Ectodermal cell (in vitro differentiated cells): ENCODE measurements around the gene KCTD3.

Experiments used
- H3K27ac ChIP-seq: 2 replicates; pipeline ENCODE4 v1.7.0; 2013; ENCODE audit warnings: mild to moderate bottlenecking, low read depth, low read length; ENCODE audit not compliant: insufficient read depth, poor library complexity, severe bottlenecking
- H3K27me3 ChIP-seq: 2 replicates; pipeline ENCODE4 v1.7.0; 2013; ENCODE audit warnings: mild to moderate bottlenecking, low read length; ENCODE audit not compliant: insufficient read depth, control insufficient read depth, poor library complexity, severe bottlenecking
- H3K36me3 ChIP-seq: one replicate; pipeline ENCODE4 v1.7.0; 2013; ENCODE audit warnings: low read length; ENCODE audit not compliant: control insufficient read depth, insufficient read depth
- H3K4me1 ChIP-seq: one replicate; pipeline ENCODE4 v1.7.0; 2013; ENCODE audit warnings: low read length; ENCODE audit not compliant: control insufficient read depth, insufficient read depth
- H3K4me3 ChIP-seq: 2 replicates; pipeline ENCODE4 v1.7.0; 2013; ENCODE audit warnings: low read depth, low read length, control low read depth; ENCODE audit not compliant: insufficient read depth
- H3K9me3 ChIP-seq: 2 replicates; pipeline ENCODE4 v1.7.0; 2013; ENCODE audit warnings: mild to moderate bottlenecking, low read length, moderate library complexity; ENCODE audit not compliant: control insufficient read depth
- WGBS, 2 experiments: methylation state at CpG; one replicate each; pipeline ENCODE4 v1.1.7; 2013; ENCODE audit warnings: missing lambda C conversion rate in 2 of 2; 5-methylcytosine and 5-hydroxymethylcytosine counted together

KCTD3 gene

GRCh38 chr1:215530401-215530984, 36.6 kb upstream of the KCTD3 start:
- Histone ChIP-seq H3K36me3 (no peaks in the 10 kb centered on the region), H3K4me3 (no peak overlapping the region), H3K27me3 (no peaks in the 10 kb centered on the region), H3K9me3 (no peaks in the 10 kb centered on the region), H3K4me1 (no peaks in the 10 kb centered on the region), H3K27ac (no peak overlapping the region)
- 95 to 99% methylated on average over 3 to 5 of the region's 5 CpGs for WGBS, 2 experiments

DNA sequence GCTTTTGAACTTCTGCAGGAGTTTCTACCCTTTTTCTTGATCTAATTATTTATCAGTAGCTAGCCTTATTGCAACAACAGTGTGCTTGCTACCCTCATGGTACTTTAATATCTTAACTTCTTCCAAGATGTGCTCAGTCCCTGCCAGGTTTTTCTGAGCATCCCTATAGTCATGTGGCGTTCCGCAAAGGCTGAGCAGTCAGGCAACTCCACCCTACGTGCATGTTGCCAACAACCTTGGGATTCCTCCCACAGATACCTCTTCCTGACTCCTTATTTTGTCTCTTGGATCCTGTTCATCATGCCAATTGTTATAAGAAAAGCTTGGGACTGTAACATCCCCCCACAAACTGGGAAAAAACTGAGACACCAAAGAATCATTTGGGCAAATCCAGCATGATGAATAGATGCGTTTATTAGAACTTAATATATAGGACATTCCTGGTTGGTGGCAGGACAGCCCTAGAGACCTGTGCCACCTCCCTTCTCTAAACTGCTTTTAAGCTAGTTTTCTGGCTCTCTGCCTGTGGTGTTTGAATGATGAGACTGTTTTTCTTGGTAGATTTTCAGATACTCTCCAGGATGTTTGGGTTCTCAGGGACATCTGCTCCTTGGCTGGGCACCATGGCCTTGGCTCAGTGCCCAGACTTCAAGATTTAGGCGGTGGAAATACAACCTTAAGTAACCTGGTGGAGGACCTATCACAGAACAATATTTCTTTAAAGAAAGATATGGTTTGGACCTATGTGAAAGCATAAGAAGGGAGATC, 27.1 kb upstream of the KCTD3 start:
- no peak overlapping the region for H3K27ac ChIP-seq
- H3K9me3 ChIP-seq: no peaks in the 10 kb centered on the region
- WGBS, 2 experiments: 89 to 91% methylated on average over 4 to 5 of the region's 5 CpGs
- H3K4me3 ChIP-seq: no peak overlapping the region
- H3K36me3 ChIP-seq: no peaks in the 10 kb centered on the region
- H3K27me3 ChIP-seq: no peaks in the 10 kb centered on the region
- H3K4me1 ChIP-seq: no peaks in the 10 kb centered on the region

- no peaks in the 10 kb centered on the region for H3K27me3 ChIP-seq
- 100% methylated on average over 1 of the region's 1 CpG; no CpG with 5 or more reads in 1 of the 2 experiments for WGBS, 2 experiments
- no peaks in the 10 kb centered on the region for H3K9me3 ChIP-seq
- H3K27ac ChIP-seq: no peak overlapping the region
- H3K36me3 ChIP-seq: no peaks in the 10 kb centered on the region
- no peaks in the 10 kb centered on the region for H3K4me1 ChIP-seq
- H3K4me3 ChIP-seq: no peak overlapping the region
These were observed 24.8 kb upstream of the KCTD3 start for GRCh38 chr1:215542301-215542700.

GRCh38 chr1:215543191-215543606, 23.9 kb upstream of the KCTD3 start:
- WGBS, 2 experiments: 92 to 100% methylated on average over 1 to 2 of the region's 2 CpGs
- no peak overlapping the region for H3K27ac ChIP-seq
- H3K27me3 ChIP-seq: no peaks in the 10 kb centered on the region
- no peaks in the 10 kb centered on the region for H3K36me3 ChIP-seq
- H3K9me3 ChIP-seq: no peaks in the 10 kb centered on the region
- H3K4me1 ChIP-seq: no peaks in the 10 kb centered on the region
- no peak overlapping the region for H3K4me3 ChIP-seq

- WGBS, 2 experiments: no CpG with 5 or more reads among the region's 2 CpGs
- no peaks in the 10 kb centered on the region for H3K27me3 ChIP-seq
- no peaks in the 10 kb centered on the region for H3K36me3 ChIP-seq
- H3K4me1 ChIP-seq: no peaks in the 10 kb centered on the region
- H3K9me3 ChIP-seq: no peaks in the 10 kb centered on the region
- H3K27ac ChIP-seq: no peak overlapping the region
- no peak overlapping the region for H3K4me3 ChIP-seq
These were observed 23.3 kb upstream of the KCTD3 start for GRCh38 chr1:215543806-215544205.

GRCh38 chr1:215544566-215544965, 22.5 kb upstream of the KCTD3 start:
- Histone ChIP-seq H3K9me3 (no peaks in the 10 kb centered on the region), H3K27ac (no peak overlapping the region), H3K4me1 (no peaks in the 10 kb centered on the region), H3K4me3 (no peak overlapping the region), H3K36me3 (no peaks in the 10 kb centered on the region), H3K27me3 (no peaks in the 10 kb centered on the region)
- WGBS, 2 experiments: 93 to 96% methylated on average over 3 to 5 of the region's 5 CpGs

- Histone ChIP-seq H3K4me1 (no peaks in the 10 kb centered on the region), H3K27ac (no peak overlapping the region), H3K27me3 (no peaks in the 10 kb centered on the region), H3K36me3 (no peaks in the 10 kb centered on the region), H3K4me3 (no peak overlapping the region), H3K9me3 (no peaks in the 10 kb centered on the region)
These were observed 22.0 kb upstream of the KCTD3 start for GRCh38 chr1:215545096-215545495.

GRCh38 chr1:215547011-215547410, 20.1 kb upstream of the KCTD3 start:
- no peaks in the 10 kb centered on the region for H3K4me1 ChIP-seq
- H3K9me3 ChIP-seq: no peaks in the 10 kb centered on the region
- no peak overlapping the region for H3K27ac ChIP-seq
- 92% methylated on average over 1 of the region's 1 CpG; no CpG with 5 or more reads in 1 of the 2 experiments for WGBS, 2 experiments
- no peaks in the 10 kb centered on the region for H3K27me3 ChIP-seq
- no peaks in the 10 kb centered on the region for H3K36me3 ChIP-seq
- no peak overlapping the region for H3K4me3 ChIP-seq

- Histone ChIP-seq H3K4me3 (no peak overlapping the region), H3K9me3 (no peaks in the 10 kb centered on the region), H3K36me3 (no peaks in the 10 kb centered on the region), H3K27me3 (no peaks in the 10 kb centered on the region), H3K27ac (no peak overlapping the region), H3K4me1 (no peaks in the 10 kb centered on the region)
- 92 to 96% methylated on average over 4 to 5 of the region's 5 CpGs for WGBS, 2 experiments
These were observed 15.3 kb upstream of the KCTD3 start for GRCh38 chr1:215551806-215552205.

DNA sequence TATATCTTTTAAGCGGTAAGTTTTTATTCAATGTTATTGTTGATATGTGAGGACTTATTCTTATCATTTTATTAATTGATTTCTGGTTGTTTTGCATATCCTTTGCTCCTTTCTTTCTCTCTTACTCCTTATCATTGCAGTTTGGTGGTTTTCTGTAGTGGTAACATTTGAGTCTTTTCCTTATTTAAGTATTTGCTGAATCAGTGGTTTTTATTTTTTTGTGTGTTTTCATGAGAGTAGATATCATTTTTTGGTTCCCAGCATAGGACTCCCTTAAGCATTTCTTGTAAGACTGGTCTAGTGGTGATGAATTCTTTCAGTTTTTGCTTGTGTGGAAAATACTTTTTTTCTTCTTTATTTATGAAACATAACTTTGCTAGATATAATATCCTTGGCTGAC, 12.2 kb upstream of the KCTD3 start:
- Histone ChIP-seq H3K9me3 (no peaks in the 10 kb centered on the region), H3K36me3 (no peaks in the 10 kb centered on the region), H3K4me1 (no peaks in the 10 kb centered on the region), H3K27ac (no peak overlapping the region), H3K27me3 (no peaks in the 10 kb centered on the region), H3K4me3 (no peak overlapping the region)
- WGBS, 2 experiments: no CpG with 5 or more reads among the region's 1 CpG
